H9 (cell line): Measurements from ENCODE around the gene ZNF263. TPM values are rescaled to one million over a fixed set of nuclear protein-coding genes. Genes with fewer than 3 reads are reported as not detected.
"Not testable (repeated sequence)": the region's sequence is repeated elsewhere in the genome, so short reads cannot be mapped to it uniquely, and the experiment has no call there.

Experiments
- DNase-seq: peaks from one replicate; pipeline ENCODE4 v3.0.0-alpha.2; 2017
- H2AFZ ChIP-seq: one replicate; pipeline ENCODE4 v1.6.1; 2013; ENCODE audit warnings: mild to moderate bottlenecking, low read length, control low read depth, moderate library complexity
- H2AK5ac ChIP-seq: 2 replicates; pipeline ENCODE4 v1.6.1; 2013; ENCODE audit warnings: low read length, control low read depth, mixed read lengths; ENCODE audit not compliant: insufficient read length
- H2BK120ac ChIP-seq: one replicate; pipeline ENCODE4 v1.6.1; 2013; ENCODE audit warnings: low read depth, mild to moderate bottlenecking, low read length, control low read depth, inconsistent platforms; ENCODE audit not compliant: poor library complexity, severe bottlenecking
- H2BK12ac ChIP-seq: 2 replicates; pipeline ENCODE4 v1.6.1; 2013; ENCODE audit warnings: low read length, control low read depth, mixed read lengths, low read depth; ENCODE audit not compliant: insufficient read length
- H2BK15ac ChIP-seq: 2 replicates; pipeline ENCODE4 v1.6.1; 2013; ENCODE audit warnings: low read depth, low read length, control low read depth
- H2BK20ac ChIP-seq: one replicate; pipeline ENCODE4 v1.6.1; 2013; ENCODE audit warnings: low read depth, mild to moderate bottlenecking, low read length, control low read depth, inconsistent platforms; ENCODE audit not compliant: poor library complexity, severe bottlenecking
- H2BK5ac ChIP-seq: 2 replicates; pipeline ENCODE4 v1.6.1; 2013; ENCODE audit warnings: low read length, control low read depth, mixed read lengths; ENCODE audit not compliant: insufficient read length
- H3K14ac ChIP-seq: 2 replicates; pipeline ENCODE4 v1.6.1; 2013; ENCODE audit warnings: low read length, control low read depth; ENCODE audit not compliant: insufficient read depth
- H3K18ac ChIP-seq: 2 replicates; pipeline ENCODE4 v1.6.1; 2013; ENCODE audit warnings: low read depth, mild to moderate bottlenecking, mixed read lengths, low read length, control low read depth; ENCODE audit not compliant: insufficient read length
- H3K23ac ChIP-seq: 2 replicates; pipeline ENCODE4 v1.6.1; 2013; ENCODE audit warnings: low read length, control low read depth, mixed read lengths, low read depth; ENCODE audit not compliant: insufficient read length
- H3K23me2 ChIP-seq: 2 replicates; pipeline ENCODE4 v1.6.1; 2013; ENCODE audit warnings: low read depth, mild to moderate bottlenecking, mixed read lengths, low read length, control low read depth; ENCODE audit not compliant: insufficient read length, poor library complexity, severe bottlenecking
- H3K27ac ChIP-seq: 2 replicates; pipeline ENCODE4 v1.5.1; 2013; ENCODE audit warnings: low read length, control low read depth, mixed read lengths, low read depth; ENCODE audit not compliant: insufficient read length
- H3K27me3 ChIP-seq: 2 replicates; pipeline ENCODE4 v1.6.1; 2013; ENCODE audit warnings: low read length, control low read depth, inconsistent platforms; ENCODE audit not compliant: insufficient read depth
- H3K4ac ChIP-seq: 2 replicates; pipeline ENCODE4 v1.6.1; 2013; ENCODE audit warnings: low read depth, mild to moderate bottlenecking, control low read depth, inconsistent platforms, low read length, moderate library complexity
- H3K4me1 ChIP-seq: 2 replicates; pipeline ENCODE4 v1.6.1; 2013; ENCODE audit warnings: low read length, control low read depth, inconsistent platforms; ENCODE audit not compliant: insufficient read depth
- H3K4me2 ChIP-seq: 2 replicates; pipeline ENCODE4 v1.6.1; 2013; ENCODE audit warnings: low read length, control low read depth, mixed read lengths; ENCODE audit not compliant: insufficient read length, insufficient read depth
- H3K56ac ChIP-seq: 2 replicates; pipeline ENCODE4 v1.6.1; 2013; ENCODE audit warnings: low read depth, mild to moderate bottlenecking, mixed read lengths, low read length, control low read depth; ENCODE audit not compliant: insufficient read length
- H3K79me1 ChIP-seq: 2 replicates; pipeline ENCODE4 v1.6.1; 2013; ENCODE audit warnings: low read depth, mild to moderate bottlenecking, moderate library complexity, low read length, control low read depth, inconsistent platforms; ENCODE audit not compliant: insufficient read depth, poor library complexity, severe bottlenecking
- H3K79me2 ChIP-seq: 2 replicates; pipeline ENCODE4 v1.6.1; 2013; ENCODE audit warnings: low read length, control low read depth, inconsistent platforms; ENCODE audit not compliant: insufficient read depth
- H3K9ac ChIP-seq: 2 replicates; pipeline ENCODE4 v1.6.1; 2013; ENCODE audit warnings: low read length, control low read depth, mixed read lengths; ENCODE audit not compliant: insufficient read length; ENCODE audit errors: extremely low read depth
- H3K9me3 ChIP-seq: one replicate; pipeline ENCODE4 v1.6.1; 2013; ENCODE audit warnings: low read depth, low read length, inconsistent platforms; ENCODE audit not compliant: control insufficient read depth
- H3T11ph ChIP-seq: one replicate; pipeline ENCODE4 v1.6.1; 2013; ENCODE audit warnings: mild to moderate bottlenecking, low read length, control low read depth, inconsistent platforms
- H4K20me1 ChIP-seq: one replicate; pipeline ENCODE4 v1.6.1; 2013; ENCODE audit not compliant: control insufficient read depth, insufficient read length, insufficient read depth
- H4K5ac ChIP-seq: 2 replicates; pipeline ENCODE4 v1.6.1; 2013; ENCODE audit warnings: low read depth, mild to moderate bottlenecking, mixed read lengths, low read length, control low read depth; ENCODE audit not compliant: insufficient read length
- H4K8ac ChIP-seq: replicated peaks from 2 replicates; pipeline ENCODE4 v1.6.1; 2013; ENCODE audit warnings: low read length, control low read depth, mixed read lengths, low read depth; ENCODE audit not compliant: insufficient read length
- H4K91ac ChIP-seq: 2 replicates; pipeline ENCODE4 v1.6.1; 2013; ENCODE audit warnings: low read depth, mild to moderate bottlenecking, moderate library complexity, mixed read lengths, low read length, control low read depth; ENCODE audit not compliant: insufficient read length
- H3K27ac Mint-ChIP-seq, 3 experiments: 2 replicates in 2 of 3; 3 replicates in 1 of 3; pipeline ENCODE4 v1.8.0; 2020 to 2021; ENCODE audit warnings: mixed read lengths in 3 of 3, mild to moderate bottlenecking in 1 of 3, moderate library complexity in 1 of 3
- H3K27me3 Mint-ChIP-seq: 2 replicates; pipeline ENCODE4 v1.8.0; 2021; ENCODE audit warnings: low read depth, mild to moderate bottlenecking, moderate library complexity, mixed read lengths
- H3K36me3 Mint-ChIP-seq, 3 experiments: 2 replicates in 2 of 3; 3 replicates in 1 of 3; pipeline ENCODE4 v1.8.0; 2020 to 2021; ENCODE audit warnings: low read depth in 3 of 3, mixed read lengths in 3 of 3; ENCODE audit not compliant: insufficient read depth in 1 of 3
- H3K4me1 Mint-ChIP-seq, 2 experiments: 2 replicates each; pipeline ENCODE4 v1.8.0; 2020; ENCODE audit warnings: mixed read lengths in 2 of 2
- H3K4me3 Mint-ChIP-seq, 2 experiments: 2 replicates in 1 of 2; 3 replicates in 1 of 2; pipeline ENCODE4 v1.8.0; 2020 to 2021; ENCODE audit warnings: mild to moderate bottlenecking in 2 of 2, mixed read lengths in 2 of 2, moderate library complexity in 1 of 2
- H3K9me3 Mint-ChIP-seq, 2 experiments: 2 replicates in 1 of 2; 3 replicates in 1 of 2; pipeline ENCODE4 v1.8.0; 2020; ENCODE audit warnings: mild to moderate bottlenecking in 2 of 2, mixed read lengths in 2 of 2, moderate library complexity in 1 of 2
- WGBS: extraction: QIAGEN DNeasy Blood & Tissue Kit; methylation state at CpG from one replicate; pipeline ENCODE4 v1.1.7; 2013; ENCODE audit warnings: missing lambda C conversion rate, low lambda C conversion rate, mixed read lengths; ENCODE audit not compliant: insufficient read length; ENCODE audit errors: extremely low coverage; 5-methylcytosine and 5-hydroxymethylcytosine counted together
- total RNA-seq: library from RNA; stranded (reverse); gene quantifications from 2 replicates; pipeline ENCODE4 v1.2.1, GENCODE V29; 2021
- TF ChIP-seq, protein P1 (sequence below): fragments of 200-600 bp; sonication (generic); conservative IDR thresholded peaks from 3 replicates; pipeline ENCODE4 v1.8.0; 2021; ENCODE audit warnings: antibody characterized with exemption, mild to moderate bottlenecking

Gene ZNF263
- total RNA-seq, 1 experiment from 2014 or later: 35.7 TPM

DNA sequence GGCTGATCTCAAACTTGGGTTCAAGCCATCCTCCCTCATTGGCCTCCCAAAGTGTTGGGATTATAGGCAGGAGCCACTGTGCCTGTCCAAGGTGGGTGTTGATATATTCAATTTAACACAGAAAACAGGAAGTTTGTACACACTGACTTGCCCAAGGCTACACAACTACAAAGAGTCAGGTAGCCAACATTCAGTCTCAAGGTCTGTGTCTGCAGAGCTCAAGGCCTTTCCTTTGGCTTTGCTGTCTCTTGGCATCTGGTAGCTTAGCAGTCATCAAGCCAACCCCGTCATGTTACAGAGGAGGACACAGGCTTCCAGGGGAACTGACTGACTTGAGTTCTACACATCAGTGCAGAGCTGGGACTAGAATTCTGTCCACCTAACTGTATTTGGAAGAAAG is 15.0 kb upstream of the ZNF263 start:
- H3K4me1 ChIP-seq: no peaks in the 10 kb centered on the region
- no peak overlapping the region for H3K9ac ChIP-seq
- H3K36me3 Mint-ChIP-seq: no peaks in the 10 kb centered on the region
- H4K91ac ChIP-seq: no peak overlapping the region
- H3K4ac ChIP-seq: no peak overlapping the region
- H3K56ac ChIP-seq: no peak overlapping the region
- H2BK5ac ChIP-seq: no peak overlapping the region
- TF ChIP-seq, protein P1, sequence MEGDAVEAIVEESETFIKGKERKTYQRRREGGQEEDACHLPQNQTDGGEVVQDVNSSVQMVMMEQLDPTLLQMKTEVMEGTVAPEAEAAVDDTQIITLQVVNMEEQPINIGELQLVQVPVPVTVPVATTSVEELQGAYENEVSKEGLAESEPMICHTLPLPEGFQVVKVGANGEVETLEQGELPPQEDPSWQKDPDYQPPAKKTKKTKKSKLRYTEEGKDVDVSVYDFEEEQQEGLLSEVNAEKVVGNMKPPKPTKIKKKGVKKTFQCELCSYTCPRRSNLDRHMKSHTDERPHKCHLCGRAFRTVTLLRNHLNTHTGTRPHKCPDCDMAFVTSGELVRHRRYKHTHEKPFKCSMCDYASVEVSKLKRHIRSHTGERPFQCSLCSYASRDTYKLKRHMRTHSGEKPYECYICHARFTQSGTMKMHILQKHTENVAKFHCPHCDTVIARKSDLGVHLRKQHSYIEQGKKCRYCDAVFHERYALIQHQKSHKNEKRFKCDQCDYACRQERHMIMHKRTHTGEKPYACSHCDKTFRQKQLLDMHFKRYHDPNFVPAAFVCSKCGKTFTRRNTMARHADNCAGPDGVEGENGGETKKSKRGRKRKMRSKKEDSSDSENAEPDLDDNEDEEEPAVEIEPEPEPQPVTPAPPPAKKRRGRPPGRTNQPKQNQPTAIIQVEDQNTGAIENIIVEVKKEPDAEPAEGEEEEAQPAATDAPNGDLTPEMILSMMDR: no peak
- H3K14ac ChIP-seq: no peak overlapping the region
- no peaks in the 10 kb centered on the region for H4K20me1 ChIP-seq
- no peak for DNase-seq
- peaks cover 40 to 55% of the 10 kb centered on the region in 2 experiments for H3K9me3 Mint-ChIP-seq
- H3K79me2 ChIP-seq: no peaks in the 10 kb centered on the region
- H2BK20ac ChIP-seq: no peak overlapping the region
- H3K23ac ChIP-seq: no peak overlapping the region
- H3K79me1 ChIP-seq: no peaks in the 10 kb centered on the region
- H3K27ac Mint-ChIP-seq: no peak overlapping the region
- H2BK15ac ChIP-seq: no peak overlapping the region
- no peak overlapping the region for H3K18ac ChIP-seq
- H4K5ac ChIP-seq: no peak overlapping the region
- no peak overlapping the region for H3K4me2 ChIP-seq
- H2AFZ ChIP-seq: no peak overlapping the region
- no peak overlapping the region for H2AK5ac ChIP-seq
- no peak overlapping the region for H2BK120ac ChIP-seq
- H3K9me3 ChIP-seq: no peaks in the 10 kb centered on the region
- H4K8ac ChIP-seq: no peak overlapping the region
- peaks cover 19% of the 10 kb centered on the region for H3K27me3 Mint-ChIP-seq
- no peaks in the 10 kb centered on the region for H3K27me3 ChIP-seq
- H3K4me1 Mint-ChIP-seq: peaks cover 3% of the 10 kb centered on the region in 2 experiments
- H2BK12ac ChIP-seq: no peak overlapping the region
- WGBS: no CpG with 5 or more reads among the region's 1 CpG
- no peak overlapping the region for H3K27ac ChIP-seq
- no peak overlapping the region for H3K4me3 Mint-ChIP-seq
- H3T11ph ChIP-seq: no peak overlapping the region
- H3K23me2 ChIP-seq: peaks cover 3% of the 10 kb centered on the region

DNA sequence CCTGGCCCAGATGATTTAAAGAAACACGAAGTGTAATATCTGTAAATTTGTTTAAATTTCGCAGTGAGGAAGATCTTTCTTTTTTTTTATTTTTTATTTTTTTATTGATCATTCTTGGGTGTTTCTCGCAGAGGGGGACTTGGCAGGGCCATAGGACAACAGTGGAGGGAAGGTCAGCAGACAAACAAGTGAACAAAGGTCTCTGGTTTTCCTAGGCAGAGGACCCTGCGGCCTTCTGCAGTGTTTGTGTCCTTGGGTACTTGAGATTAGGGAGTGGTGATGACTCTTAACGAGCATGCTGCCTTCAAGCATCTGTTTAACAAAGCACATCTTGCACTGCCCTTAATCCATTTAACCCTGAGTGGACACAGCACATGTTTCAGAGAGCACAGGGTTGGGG is 12.6 kb upstream of the ZNF263 start:
- not testable (repeated sequence) for H2AFZ ChIP-seq, H3K4me3 Mint-ChIP-seq, H4K5ac ChIP-seq, H3K79me1 ChIP-seq, H3K18ac ChIP-seq, H2BK120ac ChIP-seq, H4K8ac ChIP-seq, H3K23me2 ChIP-seq, H2BK5ac ChIP-seq, H3K27ac Mint-ChIP-seq, H3K14ac ChIP-seq, H4K91ac ChIP-seq, H3K9ac ChIP-seq, H3K27ac ChIP-seq, H2BK12ac ChIP-seq, H2BK20ac ChIP-seq, DNase-seq, H3K4me1 Mint-ChIP-seq, H3K27me3 ChIP-seq, H3K23ac ChIP-seq, H3K4me1 ChIP-seq, H2BK15ac ChIP-seq, H3K4me2 ChIP-seq, H3K56ac ChIP-seq, H3K9me3 ChIP-seq, H3K4ac ChIP-seq, H3K79me2 ChIP-seq, H2AK5ac ChIP-seq, H3T11ph ChIP-seq, H4K20me1 ChIP-seq, H3K36me3 Mint-ChIP-seq
- H3K27me3 Mint-ChIP-seq: peaks cover 12% of the 10 kb centered on the region
- WGBS: no CpG with 5 or more reads among the region's 5 CpGs
- peaks cover 28 to 51% of the 10 kb centered on the region in 2 experiments for H3K9me3 Mint-ChIP-seq
